T-helper 22 cell (primary cell): ENCODE results near the gene PITX1.

ENCODE experiments used
- DNase-seq: peaks from one replicate; pipeline ENCODE4 v3.0.0-alpha.2; 2020; ENCODE audit warnings: low read depth

Gene PITX1

GRCh38 chr5:135028791-135029476, 5.1 kb downstream of the PITX1 start:
- no peak for DNase-seq

- DNase-seq, result no peak
Observed at GRCh38 chr5:135027697-135028615, 6.1 kb downstream of the PITX1 start.

DNA sequence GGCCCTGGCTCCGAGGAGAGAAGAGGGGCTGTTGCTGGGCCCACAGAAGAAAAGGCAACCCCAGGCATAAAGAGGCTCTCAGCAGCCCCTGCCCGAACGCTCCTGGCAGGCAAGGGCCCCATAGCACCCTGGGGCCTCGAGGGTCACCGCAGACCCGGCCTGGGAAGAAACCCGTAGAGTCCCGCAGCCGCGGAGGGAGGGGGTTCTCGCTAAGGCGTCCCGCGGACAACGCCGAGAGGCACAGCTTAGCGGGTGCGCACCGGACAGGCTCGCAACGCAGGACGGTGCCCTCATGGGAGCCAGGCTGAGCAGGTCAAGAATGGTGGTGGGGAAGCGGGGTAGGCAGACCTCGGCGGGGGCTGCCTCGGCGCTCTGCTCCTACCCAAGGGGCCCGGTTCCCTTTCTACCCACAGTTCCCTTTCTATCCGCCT, 6.7 kb downstream of the PITX1 start:
- no peak for DNase-seq

DNA sequence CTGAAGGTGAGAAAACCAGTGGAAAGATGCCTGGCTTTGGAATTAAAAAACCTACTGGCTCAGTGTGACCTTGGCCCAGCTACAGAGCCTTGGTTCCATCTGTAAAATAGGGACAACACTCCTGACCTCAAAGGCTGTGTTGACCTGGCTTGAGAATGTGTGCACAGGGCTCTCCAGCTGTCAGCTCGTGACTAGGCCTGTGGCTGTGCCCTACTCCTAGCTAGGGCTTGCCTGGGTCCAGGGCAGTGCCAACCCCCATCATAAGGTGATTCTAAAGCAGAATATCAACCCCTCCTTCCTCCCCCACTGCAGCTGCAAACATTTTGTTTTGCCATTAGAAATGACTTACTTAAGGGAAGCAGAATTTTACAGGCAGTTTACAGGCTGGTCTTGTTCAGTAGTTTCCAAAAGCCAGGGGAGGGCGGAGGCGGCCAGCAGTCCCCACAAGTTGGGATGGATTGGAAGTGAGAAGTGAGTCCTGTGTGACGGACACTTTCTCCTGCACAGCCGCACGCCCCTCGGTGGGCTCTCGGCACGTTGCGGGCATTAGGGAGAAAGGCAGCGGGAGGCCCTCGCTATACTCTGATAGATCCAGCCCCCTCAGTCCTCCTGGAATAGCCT, 7.3 kb downstream of the PITX1 start:
- no peak for DNase-seq

DNA sequence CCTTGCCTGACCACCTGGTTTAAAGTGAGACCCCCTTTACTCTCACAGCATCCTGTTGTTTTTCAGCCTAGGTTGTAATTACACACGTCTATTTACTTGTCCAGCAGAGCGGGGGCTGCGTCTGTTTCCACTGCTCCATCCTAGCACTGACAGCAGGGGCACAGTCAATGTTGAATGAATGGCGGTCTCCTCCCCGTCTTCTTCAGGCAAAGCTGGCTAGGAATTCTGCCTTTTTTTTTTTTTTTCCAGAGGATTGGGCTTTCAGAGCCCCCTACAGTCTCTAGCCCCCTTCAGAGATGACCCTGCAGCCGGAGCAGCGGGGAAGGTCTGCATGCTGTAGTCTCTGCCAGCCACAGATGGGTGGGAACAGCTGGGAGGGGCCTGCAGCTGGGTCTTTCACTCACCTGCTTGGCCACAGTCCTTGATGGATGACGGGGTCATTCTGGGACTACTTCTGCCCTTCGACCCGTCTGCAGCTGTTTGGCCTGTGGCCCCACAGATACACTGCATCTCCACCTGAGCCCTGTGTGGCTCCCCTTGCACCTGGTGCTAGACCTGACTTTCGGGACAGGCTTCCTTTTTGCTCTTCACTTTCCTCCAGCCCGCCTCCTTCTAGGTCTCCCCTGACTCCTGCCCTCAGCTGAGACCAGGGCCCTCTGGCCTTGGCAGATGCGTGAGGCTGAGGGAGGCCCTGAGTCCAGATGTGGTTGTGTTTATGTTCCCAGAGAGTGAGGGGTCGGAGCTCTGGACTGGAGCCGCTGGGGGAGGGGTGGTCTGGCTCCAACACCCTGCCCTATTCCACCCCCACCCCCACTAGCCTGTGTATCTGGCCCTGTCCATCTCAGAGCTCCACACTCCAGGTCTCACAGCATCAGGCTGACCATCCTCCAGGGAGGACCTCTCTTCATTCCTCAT, 8.0 kb downstream of the PITX1 start:
- DNase-seq, result no peak

GRCh38 chr5:135024956-135025729, 8.9 kb downstream of the PITX1 start:
- no peak for DNase-seq

DNA sequence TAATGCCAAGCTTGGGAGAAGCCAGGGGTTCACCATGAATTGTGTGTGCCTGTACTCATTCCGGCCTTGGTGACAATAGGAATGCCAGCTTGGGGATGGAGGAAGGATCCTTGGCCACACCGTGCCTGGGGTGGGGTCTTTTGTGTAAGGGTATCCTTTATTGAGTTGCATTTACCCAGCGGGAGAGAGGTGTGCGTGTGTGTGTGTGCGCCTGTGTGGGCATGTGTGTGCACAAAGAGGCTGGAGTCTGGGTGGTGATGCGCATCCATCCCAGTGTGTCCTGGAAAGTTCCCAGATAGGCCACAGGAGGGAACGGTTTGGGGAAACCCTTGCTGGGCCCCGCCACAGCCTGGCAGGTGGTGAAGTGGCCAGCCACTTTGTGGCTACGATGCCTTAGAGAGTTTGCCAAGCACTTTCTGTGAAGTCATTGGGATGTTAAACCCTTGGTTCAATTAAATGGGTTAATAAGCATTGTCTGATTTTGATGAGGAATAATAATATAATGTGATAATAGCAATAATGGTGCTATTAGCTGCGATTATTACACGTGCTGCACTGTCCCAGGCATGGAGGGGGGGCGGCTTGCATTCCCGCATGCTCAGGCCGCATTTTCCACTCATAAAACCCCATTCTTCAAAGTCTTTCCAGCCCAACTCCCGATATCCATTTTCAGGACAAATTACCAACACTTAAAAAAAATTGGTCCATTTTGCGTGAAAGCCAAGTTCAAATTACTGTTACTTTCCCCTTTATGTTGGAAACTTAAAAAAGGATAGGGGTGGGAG, 13.7 kb downstream of the PITX1 start:
- DNase-seq, result no peak

DNA sequence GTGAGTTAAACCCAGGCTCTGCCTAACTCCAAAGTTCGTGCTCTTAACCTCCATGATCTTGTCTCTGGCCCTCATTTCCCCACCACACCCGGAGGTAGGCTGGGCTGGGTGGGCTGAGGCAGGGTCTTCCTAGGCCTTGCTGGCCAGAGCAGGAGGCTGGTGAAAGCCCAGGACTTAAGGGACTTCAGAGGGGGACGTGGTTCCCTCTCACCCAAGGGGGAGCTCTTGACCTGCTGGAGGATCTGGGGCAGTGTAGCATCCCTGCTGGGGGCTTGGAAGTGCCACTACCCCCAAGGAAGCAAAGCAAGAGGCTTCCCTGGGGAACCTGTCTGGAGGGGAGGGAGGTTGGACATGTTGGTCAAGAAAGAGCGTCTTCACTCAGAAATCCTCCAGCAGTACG, 14.7 kb downstream of the PITX1 start:
- DNase-seq, result no peak

DNA sequence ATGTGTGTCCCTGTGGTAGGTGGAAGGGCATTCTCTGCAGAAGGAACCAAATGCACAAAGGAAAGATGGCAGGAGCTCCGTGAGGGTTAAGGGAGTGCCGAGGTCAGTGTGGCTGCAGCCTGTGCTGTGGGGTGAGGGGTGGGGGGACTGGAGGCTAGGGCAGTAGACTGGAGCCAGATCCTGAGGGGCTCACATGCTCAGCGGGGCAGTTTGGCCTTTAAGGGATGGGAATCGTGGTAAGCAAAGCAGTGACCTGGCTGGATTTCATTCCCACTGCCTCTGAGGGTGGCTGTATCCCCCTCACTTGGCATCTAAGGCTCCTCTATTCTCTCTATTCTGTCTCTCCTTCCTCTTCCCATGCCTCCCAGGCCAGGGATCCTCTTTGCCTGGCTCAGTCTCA, 15.6 kb downstream of the PITX1 start:
- DNase-seq, result no peak

GRCh38 chr5:135016861-135017290, 17.2 kb downstream of the PITX1 start:
- DNase-seq, result no peak

DNA sequence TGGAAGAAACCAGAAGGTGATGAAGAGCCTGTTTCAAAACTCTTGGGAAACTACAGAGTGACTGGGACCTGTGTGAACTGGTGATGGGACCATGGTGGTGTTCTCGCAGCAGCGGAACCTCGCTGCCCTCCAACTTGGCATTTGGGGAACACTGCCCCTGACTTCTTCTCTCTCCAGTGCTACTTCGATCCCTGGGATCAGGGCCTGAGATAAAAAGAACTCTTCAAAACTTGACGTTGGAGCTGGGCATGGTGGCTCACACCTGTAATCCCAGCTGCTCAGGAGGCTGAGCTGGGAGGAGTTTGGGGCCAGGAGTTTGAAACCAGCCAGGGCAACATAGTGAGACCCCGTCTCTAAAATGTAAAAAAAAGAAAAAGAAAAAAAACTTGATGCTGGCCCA, 18.1 kb downstream of the PITX1 start:
- no peak for DNase-seq

DNA sequence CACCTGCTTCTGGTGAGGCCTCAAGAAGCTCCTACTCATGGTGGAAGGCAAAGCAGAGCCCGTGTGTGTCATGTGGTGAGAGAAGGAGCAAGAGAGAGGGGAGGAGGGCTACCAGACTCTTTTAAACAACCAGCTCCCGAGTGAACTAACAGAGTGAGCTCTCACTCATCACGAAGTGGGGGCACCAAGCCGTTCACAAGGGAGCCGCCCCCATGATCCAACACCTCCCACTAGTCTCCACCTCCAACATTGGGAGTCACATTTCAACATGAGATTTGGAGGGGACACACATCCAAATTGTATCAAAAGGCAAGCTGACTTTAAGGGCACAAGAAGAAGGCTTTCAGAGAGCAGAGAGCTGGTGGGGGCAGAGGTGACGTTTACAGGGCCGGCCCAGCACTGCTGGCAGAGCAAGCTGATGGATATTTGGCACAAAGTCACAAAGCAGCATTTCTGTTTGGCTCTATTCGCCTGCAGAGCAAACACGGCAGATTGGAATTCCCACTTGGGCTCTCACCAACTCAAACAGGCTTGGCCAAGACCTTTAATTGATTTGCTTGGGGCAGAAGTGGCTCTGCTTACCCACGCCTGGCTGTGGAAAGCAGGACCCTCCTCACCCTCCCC, 20.0 kb downstream of the PITX1 start:
- no peak for DNase-seq

GRCh38 chr5:135013445-135013844, 20.6 kb downstream of the PITX1 start:
- DNase-seq, result no peak

DNA sequence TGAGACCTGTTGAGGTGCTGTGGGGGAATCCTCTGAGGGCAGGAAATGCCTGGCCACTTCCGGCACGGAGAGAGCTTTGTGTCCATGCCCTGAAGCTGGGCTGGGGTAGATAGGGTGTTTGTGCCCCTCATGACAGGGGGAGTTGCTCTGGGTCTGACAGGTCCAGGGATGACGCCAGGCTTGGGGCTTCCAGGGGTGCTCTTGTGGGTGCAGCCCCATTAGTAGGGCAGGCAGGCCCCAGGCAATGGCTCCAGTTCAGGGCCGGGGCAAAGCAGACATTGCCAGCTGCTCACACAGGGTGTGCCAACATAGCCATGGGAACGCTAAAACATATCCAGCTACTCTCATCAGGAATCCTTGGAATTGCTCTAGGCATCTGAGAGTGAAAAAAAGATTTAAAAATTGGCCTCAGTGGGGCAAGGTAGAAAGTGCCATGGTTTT, 21.1 kb downstream of the PITX1 start:
- no peak for DNase-seq

DNA sequence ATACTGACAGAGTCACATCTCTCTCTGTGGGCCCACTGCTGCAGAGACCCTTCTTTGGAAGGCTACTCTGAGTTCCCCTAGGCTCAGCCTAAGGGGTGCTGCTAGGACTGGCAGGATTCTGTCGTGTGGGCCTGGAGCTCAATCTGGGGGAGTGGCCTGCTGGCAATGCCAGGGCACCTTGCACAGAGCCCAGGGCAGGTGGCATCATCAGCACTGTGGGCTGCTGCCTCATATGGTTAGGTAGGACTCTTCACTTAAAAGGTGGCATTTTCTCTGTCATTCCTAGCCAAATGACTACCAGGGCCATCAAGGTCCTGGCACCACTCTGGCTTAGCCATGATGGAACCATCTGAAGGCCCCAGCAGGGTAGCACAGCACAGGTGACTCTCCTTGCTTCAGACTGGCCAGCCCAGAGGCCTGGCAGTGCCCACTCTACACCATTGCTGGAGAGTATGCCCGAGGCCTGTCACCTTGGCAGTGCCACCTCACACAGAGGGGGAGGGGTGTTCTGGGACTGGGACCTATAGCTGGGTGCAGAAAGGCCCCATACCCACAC, 21.9 kb downstream of the PITX1 start:
- DNase-seq, result no peak

- no peak for DNase-seq
Observed at GRCh38 chr5:135011355-135012032, 22.5 kb downstream of the PITX1 start.

GRCh38 chr5:135010502-135011354, 23.3 kb downstream of the PITX1 start:
- no peak for DNase-seq
